Hepatocyte (in vitro differentiated cells): ENCODE measurements around the gene SPTBN5.

ENCODE experiments used
- CTCF ChIP-seq: fragments of 200-600 bp; sonication (generic); IDR thresholded peaks from 2 replicates; pipeline ENCODE4 v1.5.1; 2016; ENCODE audit warnings: antibody characterized with exemption, mild to moderate bottlenecking; ENCODE audit not compliant: poor library complexity
- EZH2 ChIP-seq: fragments of 200-600 bp; sonication (generic); IDR thresholded peaks from 2 replicates; pipeline ENCODE4 v1.6.1; 2016; ENCODE audit warnings: antibody characterized with exemption, mild to moderate bottlenecking, borderline replicate concordance
- EZH2phosphoT487 ChIP-seq: fragments of 200-600 bp; sonication (generic); IDR thresholded peaks from one replicate; pipeline ENCODE4 v1.6.1; 2018; ENCODE audit warnings: antibody characterized with exemption, mild to moderate bottlenecking, low read depth, moderate library complexity; ENCODE audit not compliant: unreplicated experiment, severe bottlenecking

- no peak for TF ChIP-seq CTCF
- no peak for TF ChIP-seq EZH2phosphoT487
- TF ChIP-seq EZH2 = no peak
Observed at GRCh38 chr15:41798607-41799487, 95.0 kb downstream of the SPTBN5 start.
